ENCODE measurements around the gene KRT84. TPM values are rescaled to one million over a fixed set of nuclear protein-coding genes. Genes with fewer than 3 reads are reported as not detected.

The KRT84 gene
- polyA plus RNA-seq, 3 donors = not detected

DNA sequence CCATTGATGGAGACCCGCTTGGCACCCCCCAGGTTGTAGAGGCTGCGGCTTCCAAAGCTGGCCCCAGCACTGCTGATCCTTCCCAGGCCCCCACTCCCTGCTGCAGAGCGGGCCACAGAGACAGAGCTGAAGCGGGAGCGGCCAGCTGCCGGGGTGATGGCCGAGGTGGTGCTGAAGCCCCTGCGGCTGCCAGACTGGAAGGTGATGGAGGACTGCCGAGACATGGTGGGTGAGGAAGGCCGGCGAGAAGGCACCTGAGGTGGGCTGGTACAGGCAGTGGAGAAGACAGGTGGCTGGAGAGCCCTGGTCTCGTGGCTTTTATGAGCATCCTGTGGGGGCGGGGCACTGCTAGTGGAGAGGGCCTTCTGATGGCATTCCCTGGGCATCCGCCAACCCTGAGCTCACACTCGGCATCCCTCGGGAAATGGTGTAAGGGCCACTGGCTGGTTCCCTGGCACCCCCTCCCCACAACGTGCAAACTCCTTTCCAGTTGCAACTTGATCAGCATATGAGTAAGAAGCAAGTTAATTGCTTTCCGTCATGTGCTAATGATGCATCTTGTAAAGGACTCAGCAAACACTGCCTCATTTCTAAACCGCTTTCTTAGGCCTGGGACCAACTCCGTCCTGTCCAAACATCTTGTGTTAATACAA lies 48.8 kb upstream of the KRT84 start, which contains the start of gene KRT75:
Gene KRT75 (minus strand): TSS at position 291 of the 653 bp plus-strand sequence. CDS start 67 bp downstream, at position 224.
- intact Hi-C loops (cut with micrococcal nuclease) = no loop called here
- Histone ChIP-seq H3K9ac (ENCODE audit: insufficient read depth, low read length, poor library complexity, severe bottlenecking) (no peak within 1 kb of the TSS), H3K4me2 (replicated peaks; ENCODE audit: extremely low read depth, low read length, poor library complexity, severe bottlenecking) (no peak within 1 kb of the TSS), H3K27me3 (ENCODE audit: control insufficient read depth in 2 of 2, insufficient read depth in 2 of 2, low read length in 2 of 2) (no peaks in the 10 kb centered on the region), H3K4me1 (ENCODE audit: control insufficient read depth in 1 of 2, insufficient read depth in 2 of 2, low read length in 2 of 2) (no peaks in the 10 kb centered on the region), H4K20me1 (ENCODE audit: insufficient read depth, low read length) (no peaks in the 10 kb centered on the region), H3K4me3 (replicated peaks in 1 of 3; ENCODE audit: low read depth in 2 of 3, low read length in 3 of 3) (no peak within 1 kb of the TSS), H2AFZ (ENCODE audit: insufficient read depth, low read depth, low read length, poor library complexity, severe bottlenecking) (no peak within 1 kb of the TSS), H3K9me3 (replicated peaks in 1 of 2; ENCODE audit: control insufficient read depth in 1 of 2, insufficient read depth in 1 of 2, low read length in 2 of 2) (no peaks in the 10 kb centered on the region), H3K27ac (ENCODE audit: low read depth in 1 of 2, low read length in 2 of 2) (no peak within 1 kb of the TSS), H3K36me3 (replicated peaks in 1 of 2; ENCODE audit: control insufficient read depth in 1 of 2, insufficient read depth in 2 of 2, low read length in 2 of 2) (no peaks in the 10 kb centered on the region), H3K79me2 (ENCODE audit: insufficient read depth, low read length) (no peaks in the 10 kb centered on the region)
- Mint-ChIP-seq H3K4me3 (no peak within 1 kb of the TSS), H3K4me1 (no peaks in the 10 kb centered on the region), H3K27me3 (ENCODE audit: low read depth in 3 of 3) (peaks cover 3 to 21% (median 8%) of the 10 kb centered on the region in 3 donors), H3K27ac (no peak within 1 kb of the TSS), H3K9me3 (no peaks in the 10 kb centered on the region), H3K36me3 (no peaks in the 10 kb centered on the region)
- 86% methylated on average over 15 of the region's 20 CpGs for WGBS (ENCODE audit: insufficient coverage)
- no peak for DNase-seq
- TF ChIP-seq, protein P1, sequence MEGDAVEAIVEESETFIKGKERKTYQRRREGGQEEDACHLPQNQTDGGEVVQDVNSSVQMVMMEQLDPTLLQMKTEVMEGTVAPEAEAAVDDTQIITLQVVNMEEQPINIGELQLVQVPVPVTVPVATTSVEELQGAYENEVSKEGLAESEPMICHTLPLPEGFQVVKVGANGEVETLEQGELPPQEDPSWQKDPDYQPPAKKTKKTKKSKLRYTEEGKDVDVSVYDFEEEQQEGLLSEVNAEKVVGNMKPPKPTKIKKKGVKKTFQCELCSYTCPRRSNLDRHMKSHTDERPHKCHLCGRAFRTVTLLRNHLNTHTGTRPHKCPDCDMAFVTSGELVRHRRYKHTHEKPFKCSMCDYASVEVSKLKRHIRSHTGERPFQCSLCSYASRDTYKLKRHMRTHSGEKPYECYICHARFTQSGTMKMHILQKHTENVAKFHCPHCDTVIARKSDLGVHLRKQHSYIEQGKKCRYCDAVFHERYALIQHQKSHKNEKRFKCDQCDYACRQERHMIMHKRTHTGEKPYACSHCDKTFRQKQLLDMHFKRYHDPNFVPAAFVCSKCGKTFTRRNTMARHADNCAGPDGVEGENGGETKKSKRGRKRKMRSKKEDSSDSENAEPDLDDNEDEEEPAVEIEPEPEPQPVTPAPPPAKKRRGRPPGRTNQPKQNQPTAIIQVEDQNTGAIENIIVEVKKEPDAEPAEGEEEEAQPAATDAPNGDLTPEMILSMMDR (IDR thresholded peaks at IDR 0.05) = no peak

GRCh38 chr12:52433501-52434080 lies 48.1 kb upstream of the KRT84 start:
- 85% methylated on average over 7 of the region's 12 CpGs for WGBS (ENCODE audit: insufficient coverage)

More at GRCh38 chr12:52433501-52434080, 48.1 kb upstream of the KRT84 start:
- Mint-ChIP-seq H3K36me3 (no peaks in the 10 kb centered on the region), H3K4me3 (no peak overlapping the region), H3K27me3 (ENCODE audit: low read depth in 3 of 3) (peaks cover 3 to 21% (median 10%) of the 10 kb centered on the region in 3 donors), H3K4me1 (no peaks in the 10 kb centered on the region), H3K9me3 (no peaks in the 10 kb centered on the region), H3K27ac (no peak overlapping the region)
- DNase-seq = no peak
- Histone ChIP-seq H3K9ac (ENCODE audit: insufficient read depth, low read length, poor library complexity, severe bottlenecking) (no peak overlapping the region), H3K36me3 (replicated peaks in 1 of 2; ENCODE audit: control insufficient read depth in 1 of 2, insufficient read depth in 2 of 2, low read length in 2 of 2) (no peaks in the 10 kb centered on the region), H3K27me3 (ENCODE audit: control insufficient read depth in 2 of 2, insufficient read depth in 2 of 2, low read length in 2 of 2) (no peaks in the 10 kb centered on the region), H3K79me2 (ENCODE audit: insufficient read depth, low read length) (no peaks in the 10 kb centered on the region), H3K4me1 (ENCODE audit: control insufficient read depth in 1 of 2, insufficient read depth in 2 of 2, low read length in 2 of 2) (no peaks in the 10 kb centered on the region), H4K20me1 (ENCODE audit: insufficient read depth, low read length) (no peaks in the 10 kb centered on the region), H3K4me3 (replicated peaks in 1 of 3; ENCODE audit: low read depth in 2 of 3, low read length in 3 of 3) (no peak overlapping the region), H2AFZ (ENCODE audit: insufficient read depth, low read depth, low read length, poor library complexity, severe bottlenecking) (no peak overlapping the region), H3K4me2 (replicated peaks; ENCODE audit: extremely low read depth, low read length, poor library complexity, severe bottlenecking) (no peak overlapping the region), H3K27ac (ENCODE audit: low read depth in 1 of 2, low read length in 2 of 2) (no peak overlapping the region), H3K9me3 (replicated peaks in 1 of 2; ENCODE audit: control insufficient read depth in 1 of 2, insufficient read depth in 1 of 2, low read length in 2 of 2) (no peaks in the 10 kb centered on the region)
- TF ChIP-seq, protein P1 (IDR thresholded peaks at IDR 0.05) = no peak
- intact Hi-C loops (cut with micrococcal nuclease) = no loop called here

Measured in CD14-positive monocyte (primary cell).